HEK293 (cell line): ENCODE results near the gene TTC39C.
A peak's percentile ranks its signal among the peaks of the same experiment; 100 is the strongest.

ENCODE experiments used
- CTCF ChIP-seq: fragments of 450-650 bp; formaldehyde crosslinking; IDR thresholded peaks from 2 replicates; pipeline ENCODE4 v1.5.1; 2016; ENCODE audit warnings: missing biosample characterization, missing genetic modification characterization
- INSM2 ChIP-seq: fragments of 450-650 bp; formaldehyde crosslinking; IDR thresholded peaks from 2 replicates; pipeline ENCODE4 v1.5.1; 2016; ENCODE audit warnings: missing biosample characterization, missing genetic modification characterization
- KLF10 ChIP-seq: fragments of 450-650 bp; IDR thresholded peaks from 2 replicates; pipeline ENCODE4 v1.5.1; 2018; ENCODE audit warnings: missing biosample characterization, mild to moderate bottlenecking, missing genetic modification characterization
- PRDM1 ChIP-seq: fragments of 450-650 bp; formaldehyde crosslinking; IDR thresholded peaks from 2 replicates; pipeline ENCODE4; 2016; ENCODE audit warnings: missing biosample characterization, missing genetic modification characterization
- ZBTB26 ChIP-seq: fragments of 450-650 bp; formaldehyde crosslinking; optimal IDR thresholded peaks from 2 replicates; pipeline ENCODE3; 2016; ENCODE audit warnings: missing biosample characterization, mild to moderate bottlenecking, missing genetic modification characterization
- ZNF23 ChIP-seq: fragments of 450-650 bp; formaldehyde crosslinking; IDR thresholded peaks from 2 replicates; pipeline ENCODE4 v1.5.1; 2016; ENCODE audit warnings: missing biosample characterization, missing genetic modification characterization, borderline replicate concordance
- ZNF561 ChIP-seq: fragments of 450-650 bp; IDR thresholded peaks from 2 replicates; pipeline ENCODE4 v1.5.1; 2018; ENCODE audit warnings: missing biosample characterization, missing genetic modification characterization, borderline replicate concordance

- TF ChIP-seq CTCF (tag by site-specific recombination) (no peak), ZBTB26 (tag by site-specific recombination) (no peak), PRDM1 (tag by site-specific recombination) (peak; percentile 44; the same call in 1 of the 2 replicates), ZNF561 (tag by site-specific recombination) (no peak), KLF10 (tag by site-specific recombination) (no peak), ZNF23 (tag by site-specific recombination) (no peak), INSM2 (tag by site-specific recombination) (no peak)
Measured at GRCh38 chr18:23982155-23983079, 32.1 kb upstream of the TTC39C start.
